ENCODE results near the gene SORCS2.

SORCS2 gene

DNA sequence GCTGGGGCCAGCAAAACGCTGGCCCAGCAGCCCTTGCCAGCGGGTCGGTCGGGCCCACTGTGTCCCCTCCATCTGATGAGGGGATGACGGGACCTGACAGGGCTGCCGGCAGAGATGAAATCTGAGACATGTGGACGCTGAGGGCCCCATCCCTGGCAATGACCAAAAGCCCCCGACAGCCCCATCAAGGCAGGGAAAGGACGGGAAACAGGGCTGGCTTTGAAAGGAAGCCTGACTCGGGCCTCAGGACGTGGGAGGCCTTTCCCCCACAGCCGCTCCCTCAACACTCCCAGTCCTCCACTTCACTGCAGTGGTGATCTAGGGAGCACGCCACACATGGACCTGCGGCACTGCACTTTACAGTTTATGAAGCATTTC, 544.9 kb downstream of the SORCS2 start:
- DNase-seq (ENCODE audit: low read depth) = no peak
- TF ChIP-seq, protein P1, sequence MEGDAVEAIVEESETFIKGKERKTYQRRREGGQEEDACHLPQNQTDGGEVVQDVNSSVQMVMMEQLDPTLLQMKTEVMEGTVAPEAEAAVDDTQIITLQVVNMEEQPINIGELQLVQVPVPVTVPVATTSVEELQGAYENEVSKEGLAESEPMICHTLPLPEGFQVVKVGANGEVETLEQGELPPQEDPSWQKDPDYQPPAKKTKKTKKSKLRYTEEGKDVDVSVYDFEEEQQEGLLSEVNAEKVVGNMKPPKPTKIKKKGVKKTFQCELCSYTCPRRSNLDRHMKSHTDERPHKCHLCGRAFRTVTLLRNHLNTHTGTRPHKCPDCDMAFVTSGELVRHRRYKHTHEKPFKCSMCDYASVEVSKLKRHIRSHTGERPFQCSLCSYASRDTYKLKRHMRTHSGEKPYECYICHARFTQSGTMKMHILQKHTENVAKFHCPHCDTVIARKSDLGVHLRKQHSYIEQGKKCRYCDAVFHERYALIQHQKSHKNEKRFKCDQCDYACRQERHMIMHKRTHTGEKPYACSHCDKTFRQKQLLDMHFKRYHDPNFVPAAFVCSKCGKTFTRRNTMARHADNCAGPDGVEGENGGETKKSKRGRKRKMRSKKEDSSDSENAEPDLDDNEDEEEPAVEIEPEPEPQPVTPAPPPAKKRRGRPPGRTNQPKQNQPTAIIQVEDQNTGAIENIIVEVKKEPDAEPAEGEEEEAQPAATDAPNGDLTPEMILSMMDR (conservative IDR thresholded peaks at IDR 0.05; ENCODE audit: low read depth, low read length) = no peak
- H3K4me3 ChIP-seq (ENCODE audit: low read depth, low read length) = no peak overlapping the region

DNA sequence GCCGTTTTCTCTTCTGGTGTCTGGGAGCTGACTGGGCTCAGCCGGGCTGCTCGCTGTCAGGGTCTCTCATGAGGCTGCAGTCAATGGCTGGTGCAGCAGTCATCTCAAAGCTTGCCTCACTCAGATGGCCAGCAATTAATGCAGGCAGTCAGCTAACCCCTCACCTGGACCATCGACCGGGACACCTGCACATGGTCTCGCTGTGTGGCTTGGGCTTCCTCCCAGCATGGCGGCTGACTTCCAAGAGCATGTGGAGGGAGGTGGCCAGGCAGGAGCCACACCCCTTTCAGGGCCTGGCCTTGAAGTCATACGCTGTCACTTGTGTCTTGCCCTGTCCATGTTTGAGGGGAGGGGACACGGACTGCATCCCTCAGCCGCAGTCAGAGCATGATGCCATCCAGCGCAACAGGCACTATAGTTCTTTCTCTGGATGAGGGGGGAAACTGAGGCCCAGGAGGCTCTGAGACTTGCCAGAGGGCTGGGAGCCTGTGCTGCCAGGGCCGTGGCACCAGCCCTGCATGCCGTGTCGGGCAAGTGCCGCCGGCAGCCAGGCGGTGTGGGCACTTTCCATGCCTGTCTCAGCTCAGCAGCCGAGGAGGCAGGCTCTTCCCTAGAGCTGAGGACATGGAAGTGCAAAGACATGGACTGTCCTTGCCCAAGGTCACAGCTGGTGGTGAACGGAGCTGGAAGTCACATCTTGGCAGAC, 545.6 kb downstream of the SORCS2 start:
- no peak overlapping the region for H3K4me3 ChIP-seq (ENCODE audit: low read depth, low read length)
- TF ChIP-seq, protein P1 (conservative IDR thresholded peaks at IDR 0.05; ENCODE audit: low read depth, low read length) = no peak

DNA sequence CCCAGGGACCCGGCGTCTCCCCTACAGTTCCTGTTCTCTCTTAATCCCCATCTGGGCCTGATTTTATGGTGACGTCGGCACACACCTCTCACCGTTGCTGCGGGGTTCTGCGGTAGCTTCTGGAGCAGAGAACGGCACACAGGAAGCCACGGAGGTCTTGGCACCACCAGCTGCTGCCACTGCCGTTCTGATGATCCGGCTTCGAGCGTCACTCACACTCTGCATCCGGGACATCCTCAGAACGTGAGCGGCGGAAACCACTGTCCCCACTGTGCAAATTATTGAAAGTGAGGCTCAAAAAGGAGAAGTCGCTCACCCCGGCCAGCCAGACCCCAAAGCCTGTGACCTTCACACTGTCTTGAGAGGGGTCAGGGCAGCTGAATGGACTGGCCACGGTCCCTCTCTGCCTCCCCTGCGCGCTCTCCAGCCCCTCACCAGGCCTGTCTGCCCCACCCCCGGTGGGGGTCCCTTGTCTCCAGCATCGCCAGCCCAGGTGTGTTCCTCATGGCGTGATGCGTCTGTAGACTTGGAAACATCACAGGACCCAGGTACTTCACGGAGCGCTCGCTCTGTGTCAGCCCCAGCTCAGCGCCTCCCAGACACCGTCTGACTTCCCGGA, 546.2 kb downstream of the SORCS2 start:
- TF ChIP-seq, protein P1 (conservative IDR thresholded peaks at IDR 0.05; ENCODE audit: low read depth, low read length) = no peak
- H3K4me3 ChIP-seq (ENCODE audit: low read depth, low read length) = no peak overlapping the region
- no peak for DNase-seq (ENCODE audit: low read depth)

More for the DNA sequence above, 545.6 kb downstream of the SORCS2 start:
- DNase-seq (ENCODE audit: low read depth) = no peak

DNA sequence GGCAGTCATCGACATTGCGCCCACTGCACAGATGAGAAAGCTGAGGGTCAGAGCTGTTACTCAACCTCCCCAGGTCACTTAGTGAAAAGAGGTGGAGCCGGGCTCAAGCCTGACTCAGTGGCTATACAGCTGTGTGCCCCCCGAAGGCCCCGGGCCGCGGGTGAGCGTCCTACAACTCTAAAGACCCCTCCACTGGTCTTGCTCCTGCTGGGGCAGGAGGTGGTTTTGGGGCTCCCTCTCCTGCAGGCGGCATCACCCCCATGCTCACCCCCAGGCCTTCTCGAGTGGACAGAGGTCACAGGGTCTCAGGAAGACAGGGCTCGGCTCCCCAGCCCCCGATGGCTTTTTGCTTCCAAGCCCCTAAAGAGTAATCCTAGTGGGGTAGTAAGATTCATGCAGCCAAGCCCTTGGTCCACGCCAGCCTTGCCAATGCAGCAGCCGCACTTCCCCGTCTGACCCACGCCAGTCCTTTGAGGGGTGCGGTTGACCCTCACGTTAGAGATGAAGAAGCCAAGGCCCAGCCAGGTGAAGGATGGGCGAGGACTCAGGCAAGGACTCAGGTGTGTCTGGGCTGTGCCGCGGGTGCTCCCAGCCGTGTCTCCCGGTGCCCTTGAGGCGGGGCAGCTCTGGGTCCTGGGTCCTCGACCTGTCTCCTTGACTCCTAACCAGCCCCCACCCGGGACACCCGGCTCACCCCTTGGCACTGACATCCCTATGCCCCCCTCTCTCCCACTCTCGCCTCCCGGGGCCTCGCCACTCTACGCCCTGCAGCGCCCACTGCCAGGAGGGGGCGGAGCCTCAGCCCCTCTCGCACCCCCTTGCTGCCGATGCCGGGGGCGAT, 547.0 kb downstream of the SORCS2 start:
- no peak overlapping the region for H3K4me3 ChIP-seq (ENCODE audit: low read depth, low read length)
- no peak for DNase-seq (ENCODE audit: low read depth)
- TF ChIP-seq, protein P1 (conservative IDR thresholded peaks at IDR 0.05; ENCODE audit: low read depth, low read length) = no peak

DNA sequence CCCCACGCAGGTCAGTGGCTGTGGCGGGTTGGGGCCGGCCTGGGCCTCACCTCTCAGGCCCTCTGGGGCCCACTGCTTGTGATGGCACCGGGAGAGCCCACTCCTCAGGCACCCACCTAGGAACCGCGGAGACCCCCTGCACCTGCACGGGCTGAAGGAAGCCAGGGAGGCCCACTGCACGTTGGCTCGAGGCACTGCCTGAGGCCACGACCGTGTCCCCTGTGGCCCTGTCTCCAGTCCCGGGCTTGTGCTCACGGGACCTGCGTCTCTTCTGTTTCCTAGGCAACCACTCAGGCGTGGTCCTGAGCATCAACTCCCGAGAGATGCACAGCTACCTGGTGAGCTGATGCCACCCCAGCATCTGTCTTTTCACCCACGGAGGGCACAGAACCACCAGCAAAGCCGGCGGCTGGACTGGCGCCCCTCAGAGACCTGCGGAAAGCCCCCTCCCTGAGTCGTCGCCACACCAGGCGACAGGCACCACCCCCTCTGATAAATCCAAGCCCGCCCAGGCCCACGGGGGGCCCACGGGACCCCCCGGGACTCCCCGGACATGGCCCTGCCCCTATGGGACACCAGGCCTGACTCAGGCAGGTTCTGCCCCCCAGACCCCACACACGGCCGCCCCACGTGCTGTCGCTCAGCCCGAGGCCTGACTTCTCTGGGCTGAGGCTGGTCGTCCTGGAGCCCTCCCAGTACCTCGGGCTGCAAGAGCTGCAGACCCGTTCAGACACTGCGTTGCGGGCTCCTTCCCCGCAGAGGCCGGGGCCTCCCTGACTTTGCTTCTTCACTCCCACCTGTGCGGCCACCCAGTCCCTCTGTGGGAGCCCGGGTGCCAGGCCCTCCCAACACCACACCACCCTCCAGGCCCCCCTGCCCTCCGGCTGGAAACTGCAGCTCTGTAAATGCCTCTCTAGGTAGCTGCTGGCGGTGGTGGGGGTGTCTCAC, 547.9 kb downstream of the SORCS2 start:
- DNase-seq (ENCODE audit: low read depth) = no peak
- TF ChIP-seq, protein P1 (conservative IDR thresholded peaks at IDR 0.05; ENCODE audit: low read depth, low read length) = no peak
- no peak overlapping the region for H3K4me3 ChIP-seq (ENCODE audit: low read depth, low read length)

DNA sequence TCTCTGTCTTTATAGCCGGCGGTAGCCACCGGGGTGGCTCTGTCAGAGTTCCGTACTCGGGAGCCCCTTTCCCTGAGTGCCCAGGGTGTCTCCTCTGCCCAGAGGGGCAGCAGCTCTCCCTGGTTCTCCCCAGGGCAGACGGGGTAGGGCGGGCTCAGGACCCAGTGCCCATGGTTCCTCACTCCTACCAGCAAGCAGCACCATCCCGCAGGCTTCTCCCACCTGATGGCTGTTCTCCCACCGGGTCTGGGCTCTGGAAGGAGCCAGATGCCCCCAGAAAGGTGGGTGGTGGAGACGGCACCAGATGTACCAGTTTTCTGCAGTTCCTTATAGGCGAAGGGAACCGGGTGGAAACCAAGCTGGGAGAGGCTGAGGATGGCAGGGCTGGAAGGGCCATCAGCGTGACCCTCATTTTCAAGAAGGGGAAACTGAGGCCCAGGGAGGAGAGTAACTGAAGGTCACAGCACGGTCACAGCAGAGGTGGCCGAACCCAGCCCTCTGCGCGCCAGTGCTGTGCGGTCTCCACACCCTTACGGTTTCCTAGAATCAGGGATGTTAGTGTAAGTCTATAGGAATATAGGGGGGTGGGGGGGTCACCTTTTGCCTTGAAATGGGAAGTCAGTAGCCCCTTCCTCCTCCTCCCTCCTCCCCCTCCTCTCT, 548.7 kb downstream of the SORCS2 start:
- no peak overlapping the region for H3K4me3 ChIP-seq (ENCODE audit: low read depth, low read length)
- TF ChIP-seq, protein P1 (conservative IDR thresholded peaks at IDR 0.05; ENCODE audit: low read depth, low read length) = no peak
- DNase-seq (ENCODE audit: low read depth) = no peak

Measured in choroid plexus epithelial cell (primary cell).